Gastrocnemius medialis (tissue), 4 donors: ENCODE results near the gene SCYGR6. TPM values are rescaled to one million over a fixed set of nuclear protein-coding genes. Genes with fewer than 3 reads are reported as not detected.

Experiments used
- ATAC-seq, 2 donors: fragments of 150-250 bp; one replicate each; pipeline ENCODE4 v1.9.1; 2016
- DNase-seq, 2 donors: peaks; one replicate each; pipeline ENCODE4 v3.0.0-alpha.2; 2019
- H3K27ac ChIP-seq, 4 donors: fragments of 200-600 bp; sonication (generic); 1 replicate in 1 of 4; 2 replicates in 3 of 4; pipeline ENCODE4 v1.5.1; 2016 to 2018; ENCODE audit warnings: mild to moderate bottlenecking in 2 of 4, moderate library complexity in 1 of 4
- H3K27me3 ChIP-seq, 3 donors: fragments of 200-600 bp; sonication (generic) in 2 of 3; 1 replicate in 1 of 3; 2 replicates in 2 of 3; pipeline versions ENCODE4 v1.5.1 to v1.6.0; 2016 to 2019; ENCODE audit warnings: mild to moderate bottlenecking in 1 of 3, moderate library complexity in 1 of 3
- H3K36me3 ChIP-seq, 2 donors: fragments of 200-600 bp; sonication (generic) in 1 of 2; one replicate each; pipeline ENCODE4 v1.5.1; 2017 to 2018
- H3K4me1 ChIP-seq, 2 donors: fragments of 200-600 bp; sonication (generic) in 1 of 2; one replicate each; pipeline ENCODE4 v1.5.1; 2016 to 2017; ENCODE audit warnings: mild to moderate bottlenecking in 2 of 2
- H3K4me3 ChIP-seq, 4 donors: fragments of 200-600 bp; sonication (generic) in 3 of 4; 1 replicate in 1 of 4; 2 replicates in 3 of 4; pipeline ENCODE4 v1.5.1; 2016 to 2019; ENCODE audit warnings: mild to moderate bottlenecking in 2 of 4
- H3K9me3 ChIP-seq, 3 donors: fragments of 200-600 bp; sonication (generic) in 2 of 3; 1 replicate in 1 of 3; 2 replicates in 2 of 3; pipeline ENCODE4 v1.5.1; 2016 to 2019
- CTCF ChIP-seq, 5 experiments: fragments of 450-650 bp in 3 of 5; fragments of 200-600 bp in 2 of 5; sonication (generic) in 2 of 5; IDR thresholded peaks in 4 of 5; conservative IDR thresholded peaks in 1 of 5; 1 replicate in 4 of 5; 2 replicates in 1 of 5; pipeline ENCODE4 v1.5.1; 2016 to 2019; ENCODE audit warnings: antibody characterized with exemption in 5 of 5, mild to moderate bottlenecking in 3 of 5, moderate library complexity in 3 of 5
- POLR2A ChIP-seq, 2 donors: fragments of 450-650 bp; IDR thresholded peaks; one replicate each; pipeline ENCODE4 v1.6.1; 2017; ENCODE audit warnings: antibody characterized with exemption in 2 of 2, mild to moderate bottlenecking in 2 of 2, moderate library complexity in 2 of 2
- in situ Hi-C, 4 donors: fragments of 200-750 bp; cut with MboI; loops; one replicate each; pipeline versions ENCODE4 v1.15.0 to v1.8.0; 2017; ENCODE audit warnings: low sequenced_read_pairs in 4 of 4
- intact Hi-C: fragments of 100-400 bp; cut with DNase I; formaldehyde crosslinking; loops from one replicate; pipeline ENCODE4 v1.15.1; 2023; ENCODE audit warnings: low total_unique reads
- total RNA-seq, 4 donors: library from RNA; depleted of rRNA; stranded (reverse); fragments of >200 nt; gene quantifications; one replicate each; pipeline versions ENCODE4 v1.1.0 to v1.2.3, GENCODE V29; 2016

The SCYGR6 gene
- total RNA-seq, 4 donors from 2014 or later: not detected

GRCh38 chr2:227713291-227713690 is 11.3 kb downstream of the SCYGR6 start:
- intact Hi-C loops (no loop called here), in situ Hi-C loops (no loop called here)
- TF ChIP-seq CTCF (IDR thresholded peaks at IDR 0.05 in 4 of 5, conservative IDR thresholded peaks at IDR 0.05 in 1 of 5): no peak
- TF ChIP-seq POLR2A (IDR thresholded peaks at IDR 0.05): no peak
- H3K27me3 ChIP-seq: peaks cover 0 to 5% (median 0%) of the 10 kb centered on the region in 3 donors
- no peak for DNase-seq
- H3K36me3 ChIP-seq: no peaks in the 10 kb centered on the region
- ATAC-seq: no peak
- H3K4me3 ChIP-seq: no peak overlapping the region
- H3K9me3 ChIP-seq: no peaks in the 10 kb centered on the region
- H3K4me1 ChIP-seq: peaks cover 0 to 4% of the 10 kb centered on the region in 2 donors
- H3K27ac ChIP-seq: no peak overlapping the region

- no peak overlapping the region for H3K27ac ChIP-seq
- H3K4me1 ChIP-seq: no peaks in the 10 kb centered on the region
- H3K9me3 ChIP-seq: no peaks in the 10 kb centered on the region
- TF ChIP-seq POLR2A (IDR thresholded peaks at IDR 0.05): no peak
- no peak for TF ChIP-seq CTCF (IDR thresholded peaks at IDR 0.05 in 4 of 5, conservative IDR thresholded peaks at IDR 0.05 in 1 of 5)
- in situ Hi-C loops: no loop called here
- H3K36me3 ChIP-seq: no peaks in the 10 kb centered on the region
- ATAC-seq: no peak
- no peaks in the 10 kb centered on the region for H3K27me3 ChIP-seq
- intact Hi-C loops: no loop called here
- DNase-seq: no peak
- H3K4me3 ChIP-seq: no peak overlapping the region
These were observed 13.6 kb downstream of the SCYGR6 start for GRCh38 chr2:227710986-227711385.

GRCh38 chr2:227707390-227707789 is 17.2 kb downstream of the SCYGR6 start:
- no peak for DNase-seq
- H3K27me3 ChIP-seq: no peaks in the 10 kb centered on the region
- in situ Hi-C loops (no loop called here), intact Hi-C loops (no loop called here)
- H3K9me3 ChIP-seq: no peaks in the 10 kb centered on the region
- H3K4me1 ChIP-seq: no peaks in the 10 kb centered on the region
- no peak overlapping the region for H3K27ac ChIP-seq
- TF ChIP-seq POLR2A (IDR thresholded peaks at IDR 0.05) (no peak), CTCF (IDR thresholded peaks at IDR 0.05 in 4 of 5, conservative IDR thresholded peaks at IDR 0.05 in 1 of 5) (no peak)
- ATAC-seq: no peak
- no peak overlapping the region for H3K4me3 ChIP-seq
- H3K36me3 ChIP-seq: no peaks in the 10 kb centered on the region

GRCh38 chr2:227706859-227707258 is 17.7 kb downstream of the SCYGR6 start:
- TF ChIP-seq POLR2A (IDR thresholded peaks at IDR 0.05) (no peak), CTCF (IDR thresholded peaks at IDR 0.05 in 4 of 5, conservative IDR thresholded peaks at IDR 0.05 in 1 of 5) (no peak)
- in situ Hi-C loops (no loop called here), intact Hi-C loops (no loop called here)
- H3K9me3 ChIP-seq: no peaks in the 10 kb centered on the region
- H3K36me3 ChIP-seq: no peaks in the 10 kb centered on the region
- no peak overlapping the region for H3K27ac ChIP-seq
- DNase-seq (no peak), ATAC-seq (no peak)
- H3K27me3 ChIP-seq: no peaks in the 10 kb centered on the region
- no peak overlapping the region for H3K4me3 ChIP-seq
- no peaks in the 10 kb centered on the region for H3K4me1 ChIP-seq

GRCh38 chr2:227703961-227704360 is 20.6 kb downstream of the SCYGR6 start:
- intact Hi-C loops (no loop called here), in situ Hi-C loops (no loop called here)
- Histone ChIP-seq H3K9me3 (no peaks in the 10 kb centered on the region), H3K27me3 (no peaks in the 10 kb centered on the region), H3K4me3 (no peak overlapping the region), H3K4me1 (no peaks in the 10 kb centered on the region), H3K36me3 (no peaks in the 10 kb centered on the region), H3K27ac (no peak overlapping the region)
- DNase-seq (no peak), ATAC-seq (no peak)
- TF ChIP-seq POLR2A (IDR thresholded peaks at IDR 0.05): no peak
- TF ChIP-seq CTCF (IDR thresholded peaks at IDR 0.05 in 4 of 5, conservative IDR thresholded peaks at IDR 0.05 in 1 of 5): no peak
